HG03558 (cell line): ENCODE data around the gene CREB3L4.
"Not testable (repeated sequence)": the region's sequence is repeated elsewhere in the genome, so short reads cannot be mapped to it uniquely, and the experiment has no call there.

ENCODE experiments used
- ATAC-seq: cut with Tn5 transposase; IDR thresholded peaks from one replicate; pipeline ENCODE4 v1.9.1; 2021; ENCODE audit warnings: moderate number of reproducible peaks; ENCODE audit not compliant: unreplicated experiment; ENCODE audit errors: extremely low read depth

The CREB3L4 gene

GRCh38 chr1:153979091-153979490 lies 11.4 kb downstream of the CREB3L4 start:
- ATAC-seq, result not testable (repeated sequence)

GRCh38 chr1:153981735-153982134 lies 14.0 kb downstream of the CREB3L4 start:
- not testable (repeated sequence) for ATAC-seq

GRCh38 chr1:153984123-153984894 lies 16.6 kb downstream of the CREB3L4 start:
- ATAC-seq, result no peak

- no peak for ATAC-seq
Measured at GRCh38 chr1:153985341-153985912, 17.7 kb downstream of the CREB3L4 start.

- no peak for ATAC-seq
Measured at GRCh38 chr1:153985941-153986761, 18.4 kb downstream of the CREB3L4 start, which contains the start of gene RAB13. RAB13 (minus strand) TSS chr1:153986339; CDS start chr1:153986236, 103 bp downstream.

- no peak for ATAC-seq
Measured at GRCh38 chr1:153987621-153988020, 19.9 kb downstream of the CREB3L4 start.

- ATAC-seq, result no peak
Measured at GRCh38 chr1:153990468-153991150, 22.9 kb downstream of the CREB3L4 start, which contains the start of gene RPS27. RPS27 (plus strand) TSS chr1:153990762; CDS start chr1:153990797, 35 bp downstream.

GRCh38 chr1:153991151-153991630 lies 23.5 kb downstream of the CREB3L4 start:
- no peak for ATAC-seq

GRCh38 chr1:153991806-153992205 lies 24.1 kb downstream of the CREB3L4 start:
- no peak for ATAC-seq

GRCh38 chr1:153995202-153995601 lies 27.5 kb downstream of the CREB3L4 start:
- ATAC-seq, result no peak

GRCh38 chr1:153995640-153996039 lies 27.9 kb downstream of the CREB3L4 start:
- no peak for ATAC-seq

- ATAC-seq, result not testable (repeated sequence)
Measured at GRCh38 chr1:153996882-153997281, 29.2 kb downstream of the CREB3L4 start.

GRCh38 chr1:154000420-154000819 lies 32.7 kb downstream of the CREB3L4 start:
- no peak for ATAC-seq

- no peak for ATAC-seq
Measured at GRCh38 chr1:154006136-154006535, 38.4 kb downstream of the CREB3L4 start.

GRCh38 chr1:154012129-154012528 lies 44.4 kb downstream of the CREB3L4 start:
- no peak for ATAC-seq

- not testable (repeated sequence) for ATAC-seq
Measured at GRCh38 chr1:154012543-154012942, 44.8 kb downstream of the CREB3L4 start.

- no peak for ATAC-seq
Measured at GRCh38 chr1:154014154-154014907, 46.6 kb downstream of the CREB3L4 start.

- ATAC-seq, result no peak
Measured at GRCh38 chr1:154019269-154019668, 51.6 kb downstream of the CREB3L4 start.

- ATAC-seq, result no peak
Measured at GRCh38 chr1:154019940-154020339, 52.2 kb downstream of the CREB3L4 start.
